Dedifferentiated amniotic fluid mesenchymal stem cell (primary cell): ENCODE measurements around the gene UNC5CL.
"Not testable (repeated sequence)": the region's sequence is repeated elsewhere in the genome, so short reads cannot be mapped to it uniquely, and the experiment has no call there.

Experiments used
- DNase-seq: peaks from one replicate; pipeline ENCODE4 v3.0.0-alpha.2; 2016; ENCODE audit errors: extremely low spot score

The UNC5CL gene

DNA sequence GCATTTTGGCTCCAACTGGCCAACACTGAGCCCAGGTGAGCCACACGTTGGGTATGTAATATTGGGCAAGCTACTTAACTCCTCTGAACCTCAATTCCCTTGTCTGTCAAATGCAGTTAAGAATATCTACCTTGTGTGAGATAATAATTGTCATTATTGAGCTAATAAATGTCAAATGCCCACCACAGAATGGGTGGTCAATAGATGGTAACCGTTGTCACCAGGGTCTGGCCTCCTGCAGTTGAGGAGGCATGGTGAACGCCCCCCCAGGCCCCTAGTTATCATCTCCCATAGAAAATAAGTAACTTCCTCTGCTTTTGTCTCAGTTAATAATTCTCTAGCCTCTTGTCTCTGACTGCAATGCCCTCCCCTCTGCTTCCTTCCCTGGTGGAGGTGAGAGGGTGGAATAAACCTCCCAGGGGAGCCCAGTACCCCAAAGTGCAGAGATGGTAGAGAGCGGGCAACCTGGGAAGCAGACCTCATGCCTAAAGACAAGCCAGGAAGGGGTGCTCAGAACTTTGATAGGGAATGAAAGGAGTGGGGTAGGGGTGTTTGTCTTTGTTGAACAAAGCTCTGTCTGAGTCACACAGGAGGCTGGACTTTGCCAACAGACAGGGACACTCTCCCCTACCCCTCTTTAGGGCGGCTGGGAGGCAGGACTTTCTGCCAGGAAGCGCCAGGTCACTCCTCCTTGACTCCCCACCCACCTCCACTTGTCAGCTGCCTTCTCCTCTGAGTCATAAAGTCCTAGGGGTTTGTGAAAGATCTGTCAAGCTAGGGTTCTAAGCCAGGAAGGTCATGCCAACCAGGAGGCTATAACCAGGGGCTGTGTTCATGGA lies 1.3 kb upstream of the UNC5CL start:
- no peak for DNase-seq

DNA sequence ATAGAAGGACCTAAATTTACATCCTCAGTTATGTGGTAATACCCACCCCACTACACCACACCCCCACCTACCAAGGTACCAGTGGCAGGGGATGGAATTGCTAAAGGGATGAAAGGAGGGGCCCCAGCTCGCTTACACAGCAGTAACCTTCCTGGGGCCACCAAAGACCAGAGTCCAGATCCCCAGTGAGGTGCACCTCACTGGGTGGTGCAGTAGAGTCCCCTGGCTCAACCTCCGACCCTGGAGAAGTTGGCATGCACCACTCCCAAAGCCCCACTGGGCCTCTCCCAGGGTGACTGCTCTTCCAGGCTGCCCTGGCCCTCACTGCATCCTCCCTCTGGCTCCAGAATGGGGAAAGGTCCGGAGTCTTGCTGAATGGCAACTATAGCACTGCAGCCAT lies 816 bp downstream of the UNC5CL start:
- DNase-seq = no peak

DNA sequence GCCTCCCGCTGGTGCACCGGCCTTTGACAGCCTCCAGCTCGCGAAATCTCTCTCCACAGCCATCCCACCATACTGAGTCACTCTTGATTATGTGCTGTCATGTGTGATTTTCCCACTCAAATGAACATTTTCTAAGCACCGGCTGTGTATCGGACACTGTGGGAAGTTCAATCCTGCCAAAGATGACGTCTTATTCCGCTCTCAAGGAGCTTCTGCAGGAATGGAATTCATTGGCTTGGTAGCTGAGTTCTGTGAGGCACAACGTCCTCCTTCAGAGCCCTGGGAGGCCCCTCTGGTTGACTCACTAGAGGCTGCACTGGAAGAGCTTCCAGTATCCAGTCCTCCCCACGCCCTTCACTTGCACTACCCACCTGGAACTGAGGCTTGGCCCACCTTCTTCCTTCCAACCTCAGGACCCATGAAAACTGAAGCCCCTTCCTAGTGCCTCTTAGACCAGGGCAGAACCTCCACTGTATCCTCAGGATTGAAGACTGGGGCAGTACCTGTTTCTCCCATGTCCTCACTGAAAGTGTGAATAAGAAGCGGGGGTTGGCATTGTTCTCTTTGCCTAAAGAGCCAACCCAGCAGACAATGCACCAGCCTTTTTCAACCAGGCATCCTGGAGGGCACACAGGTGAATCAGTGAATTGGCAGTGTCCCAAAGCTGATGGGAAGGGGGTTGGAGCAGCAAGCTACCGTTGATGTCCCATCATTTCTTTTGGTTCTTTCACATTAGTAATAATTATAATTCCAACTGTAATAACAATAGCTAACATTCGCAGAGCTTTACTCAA lies 1.7 kb downstream of the UNC5CL start:
- DNase-seq = no peak

DNA sequence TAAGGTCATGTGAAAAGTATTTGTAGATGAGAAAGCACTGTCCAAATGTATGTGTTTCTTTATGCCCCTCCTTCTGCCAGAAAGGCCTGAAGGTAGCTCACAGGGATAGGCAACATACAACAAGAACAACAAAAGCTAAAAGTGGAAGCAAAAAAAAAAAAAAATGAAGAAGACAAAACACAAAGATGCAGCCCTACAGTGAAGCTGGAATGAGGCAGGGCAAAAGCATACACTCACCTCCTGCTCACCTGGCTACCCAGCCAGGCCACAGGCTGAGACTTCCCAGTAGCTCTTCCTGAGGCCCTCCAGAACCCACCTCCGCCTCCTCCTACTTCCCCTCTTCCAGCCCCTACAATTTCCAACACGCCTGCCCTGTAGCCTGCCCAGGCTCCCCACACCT lies 2.4 kb downstream of the UNC5CL start:
- DNase-seq = no peak

DNA sequence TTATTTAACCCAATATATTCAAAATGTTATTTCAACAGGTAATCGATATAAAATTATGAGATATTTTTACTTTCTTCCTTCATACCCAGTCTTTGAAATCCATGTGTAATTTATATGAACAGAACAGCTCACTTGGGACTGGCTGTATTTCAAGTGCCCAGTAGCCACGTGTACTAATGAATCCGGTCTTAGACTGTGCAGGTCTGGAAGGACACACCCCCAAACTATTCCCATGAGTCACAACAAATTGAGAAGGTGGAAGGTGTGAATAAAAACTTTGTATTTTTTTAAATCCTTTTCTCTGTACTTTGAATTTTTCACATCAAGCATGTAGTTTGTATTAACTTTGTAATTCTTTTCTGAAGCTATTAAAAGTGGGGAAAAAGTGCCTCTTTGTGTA lies 2.8 kb downstream of the UNC5CL start:
- DNase-seq = no peak

DNA sequence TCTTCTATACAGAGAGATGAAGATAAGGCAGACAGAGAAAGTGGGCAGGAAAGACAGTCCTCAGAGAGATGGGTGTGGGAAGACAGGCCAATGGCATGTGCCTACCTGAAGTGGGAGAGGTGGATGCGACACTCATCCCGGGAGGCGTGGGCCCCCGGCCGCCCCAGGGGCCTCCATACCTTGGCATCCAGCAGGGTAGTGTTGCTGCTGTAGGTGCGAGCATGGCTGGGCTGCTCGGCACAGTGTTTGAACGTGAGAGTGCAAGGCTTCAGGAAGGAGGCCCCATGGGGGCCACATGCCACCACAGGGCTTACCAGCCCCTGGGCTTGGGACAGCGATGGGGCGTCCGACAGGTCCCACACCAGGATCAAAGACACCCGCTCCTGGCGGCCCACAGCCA lies 5.2 kb downstream of the UNC5CL start:
- DNase-seq = no peak

DNA sequence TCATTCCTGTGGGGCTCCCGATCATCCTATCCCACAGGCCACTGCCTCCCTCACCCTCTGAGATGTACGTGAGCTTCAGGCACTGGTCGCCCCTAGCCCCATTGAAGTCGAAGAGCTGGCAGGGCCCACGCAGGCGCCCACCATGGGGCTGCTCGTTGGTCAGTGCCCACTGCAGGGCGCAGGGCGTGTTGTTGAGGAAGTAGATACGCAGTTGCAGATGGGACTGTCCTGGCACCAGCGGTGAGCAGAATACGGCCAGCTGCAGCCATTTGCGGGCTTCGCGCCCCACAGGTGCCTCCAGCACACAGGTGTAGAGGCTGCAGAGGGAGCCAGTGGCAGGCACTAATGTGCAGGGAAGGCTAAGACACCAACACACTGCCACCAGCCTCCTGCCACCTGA lies 6.2 kb downstream of the UNC5CL start:
- no peak for DNase-seq

DNA sequence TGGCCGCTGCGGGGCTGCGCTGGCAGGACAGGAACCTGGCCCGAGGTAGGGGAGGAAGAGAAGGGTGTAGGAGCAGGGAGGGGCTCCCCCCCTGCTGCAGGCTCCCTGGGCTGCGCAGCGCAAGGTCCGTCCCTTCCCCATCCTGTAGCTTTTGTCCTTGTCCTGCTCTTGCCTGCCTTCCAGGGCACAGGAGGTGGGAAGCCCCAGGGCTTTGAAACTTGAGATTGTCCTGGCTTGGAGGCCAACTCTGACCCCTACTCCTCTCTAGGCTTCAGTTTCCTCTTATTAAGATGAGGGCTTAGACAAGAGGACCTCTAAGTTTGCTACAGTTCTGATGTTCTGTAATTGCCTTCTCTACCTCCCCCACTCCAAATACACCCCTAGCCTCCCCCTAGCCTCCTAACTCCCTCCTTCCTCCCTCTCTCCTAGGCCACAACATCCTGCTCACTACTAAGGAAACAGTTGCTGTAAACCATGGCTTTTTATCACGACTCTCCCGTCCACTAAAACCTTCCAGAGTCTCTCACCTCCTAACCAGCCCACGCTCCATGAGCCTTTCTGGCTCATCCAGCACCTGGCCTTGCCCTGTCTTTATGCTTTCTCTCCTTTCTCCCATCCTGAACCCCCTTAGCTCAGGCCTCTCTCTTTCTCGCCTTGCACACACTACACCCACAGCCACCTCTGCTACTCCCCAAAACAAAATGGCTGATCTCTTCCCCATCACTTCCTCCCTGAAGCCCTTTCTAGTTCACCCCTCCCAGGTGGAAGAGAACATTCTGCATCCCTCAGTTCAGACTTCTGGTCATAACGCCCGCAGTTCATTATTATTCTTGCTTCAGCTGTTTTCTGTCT lies 10.2 kb downstream of the UNC5CL start:
- DNase-seq = no peak

DNA sequence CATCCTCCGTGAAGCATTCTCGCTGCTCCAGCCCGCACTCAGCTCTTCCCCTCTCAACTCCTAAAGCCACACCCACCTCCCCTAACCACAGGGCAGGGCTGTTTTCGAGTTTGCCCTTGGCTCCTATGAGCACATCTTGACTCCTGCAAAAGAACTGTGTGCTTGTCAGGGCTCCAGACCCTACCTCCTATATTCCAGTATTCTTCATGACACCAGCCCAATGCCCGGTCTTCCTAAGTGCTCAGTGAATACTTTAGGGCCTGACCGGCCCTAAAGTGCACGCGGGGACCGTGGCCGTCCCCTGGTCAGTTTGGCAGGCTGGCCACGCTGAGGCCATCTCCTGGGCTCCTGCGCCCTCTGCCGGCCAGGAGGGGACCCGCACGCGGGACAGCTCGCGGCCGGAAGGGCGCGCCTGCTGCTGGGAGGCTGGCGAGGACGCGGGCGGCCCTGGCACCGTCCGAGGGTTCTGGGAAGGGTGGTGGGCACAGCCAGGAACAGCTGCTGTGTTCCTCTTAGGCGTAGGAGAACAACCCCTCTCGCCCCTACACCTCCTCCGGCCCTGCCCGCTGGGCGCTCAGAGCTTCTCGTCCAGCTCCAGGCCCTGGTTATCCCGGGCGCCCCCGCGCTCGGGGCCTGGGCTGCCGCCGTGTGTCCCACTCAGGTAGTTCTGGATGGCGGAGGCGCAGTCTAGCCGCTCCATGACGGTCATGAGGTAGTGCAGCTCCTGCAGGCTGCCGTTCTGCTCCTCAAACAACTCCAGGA lies 11.0 kb downstream of the UNC5CL start:
- DNase-seq = peak; percentile 49

DNA sequence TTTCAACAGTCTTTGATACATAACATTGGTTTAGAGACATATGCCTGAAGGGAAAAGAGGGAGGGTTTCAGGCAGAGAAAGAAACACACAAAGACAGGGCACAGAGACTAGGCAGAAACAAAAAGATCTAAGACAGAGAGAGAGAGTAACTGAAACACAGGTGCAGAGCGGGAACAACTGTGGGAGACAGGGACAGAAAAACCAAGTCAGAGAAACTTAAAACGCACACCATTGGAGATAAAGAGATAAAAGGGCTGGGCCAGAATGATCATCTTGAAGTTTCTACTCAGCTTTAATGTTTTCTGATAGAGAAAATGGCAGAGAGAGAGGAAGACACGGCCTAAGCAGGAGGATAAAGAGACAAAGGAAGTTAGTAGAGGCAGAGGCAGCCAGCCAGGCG lies 11.8 kb downstream of the UNC5CL start:
- no peak for DNase-seq

DNA sequence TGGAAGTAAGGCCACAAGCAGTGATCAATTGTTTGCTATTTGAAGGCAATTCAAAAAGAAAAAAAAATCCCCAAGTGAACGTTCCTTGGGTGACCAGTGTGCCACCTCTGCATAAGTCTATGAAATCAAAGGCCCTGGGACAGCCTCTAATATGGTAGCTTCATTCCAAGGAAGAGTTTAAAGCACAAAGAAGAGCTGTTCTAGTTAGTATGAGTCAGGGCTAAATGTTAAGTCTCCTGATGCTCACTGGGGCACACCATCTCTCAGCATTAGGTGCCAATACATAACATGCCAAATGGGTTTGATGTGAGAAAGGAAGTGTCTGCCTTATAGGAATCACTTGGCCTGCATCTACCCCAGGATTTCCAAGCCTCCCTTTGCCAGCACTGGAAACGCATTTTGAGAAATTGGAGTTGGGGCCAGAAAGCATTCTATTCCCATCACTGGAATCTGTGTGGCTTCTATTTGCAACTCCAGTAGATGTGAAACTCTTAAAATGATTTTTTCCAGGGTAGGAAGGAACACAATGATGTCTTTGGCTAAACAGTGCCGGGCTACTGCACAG lies 13.0 kb downstream of the UNC5CL start:
- DNase-seq = no peak

DNA sequence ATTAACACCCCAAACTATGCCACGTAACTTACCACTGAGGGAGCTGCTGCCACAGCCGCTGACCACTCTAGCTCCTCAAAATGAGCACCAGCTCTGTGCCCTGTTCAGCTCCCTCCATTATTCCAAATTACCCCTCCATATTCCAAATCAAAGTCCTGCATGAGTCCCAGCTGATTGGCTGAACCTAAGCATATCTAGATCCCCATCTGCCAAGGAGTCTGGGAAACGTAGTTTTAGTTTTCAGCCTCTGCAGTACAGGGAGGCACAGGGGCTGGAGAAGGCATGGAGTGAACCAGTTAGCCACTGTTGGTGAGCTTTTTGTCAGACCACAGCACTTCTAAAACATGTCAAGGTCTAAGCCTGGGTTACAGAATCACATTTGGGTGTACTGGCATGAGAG lies 15.9 kb downstream of the UNC5CL start:
- no peak for DNase-seq

DNA sequence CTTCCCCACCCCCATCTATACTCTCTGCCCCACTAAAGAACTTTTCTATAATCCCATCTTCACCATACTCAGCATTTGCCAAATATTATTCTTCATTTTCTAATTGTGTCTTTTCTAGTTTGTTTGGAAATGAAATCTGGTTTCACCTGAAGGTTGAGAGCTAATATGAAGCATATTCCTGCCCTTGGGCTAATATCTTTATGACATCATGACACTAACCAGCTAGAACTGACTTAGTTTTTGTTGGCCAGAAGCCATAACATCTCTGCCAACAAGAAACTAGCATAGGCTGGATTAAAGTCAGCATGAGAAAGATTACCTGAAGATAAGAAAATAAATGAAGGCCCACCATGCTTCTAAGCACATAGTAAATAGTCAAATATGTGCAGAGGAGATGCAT lies 16.7 kb downstream of the UNC5CL start:
- peak; percentile 31 for DNase-seq

DNA sequence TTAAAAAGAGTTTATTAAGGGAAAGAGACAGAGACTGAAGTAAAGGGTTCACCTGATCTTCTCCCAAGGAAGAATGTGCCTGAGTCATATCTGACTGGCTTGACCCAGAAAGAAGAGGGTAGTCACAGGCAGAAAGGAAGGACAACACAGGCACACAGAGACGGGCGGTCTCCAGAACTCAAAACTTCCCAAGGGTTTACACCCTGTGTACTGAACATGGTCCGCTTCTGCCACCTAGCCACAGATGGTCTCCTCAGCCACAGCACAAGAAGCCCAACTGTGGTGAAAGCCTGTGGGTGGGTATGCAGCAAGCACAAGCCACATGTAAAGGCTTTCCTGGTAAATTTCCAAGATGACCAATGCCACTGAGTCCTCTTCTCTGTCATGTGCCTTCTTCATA lies 17.2 kb downstream of the UNC5CL start:
- DNase-seq = peak; percentile 56

DNA sequence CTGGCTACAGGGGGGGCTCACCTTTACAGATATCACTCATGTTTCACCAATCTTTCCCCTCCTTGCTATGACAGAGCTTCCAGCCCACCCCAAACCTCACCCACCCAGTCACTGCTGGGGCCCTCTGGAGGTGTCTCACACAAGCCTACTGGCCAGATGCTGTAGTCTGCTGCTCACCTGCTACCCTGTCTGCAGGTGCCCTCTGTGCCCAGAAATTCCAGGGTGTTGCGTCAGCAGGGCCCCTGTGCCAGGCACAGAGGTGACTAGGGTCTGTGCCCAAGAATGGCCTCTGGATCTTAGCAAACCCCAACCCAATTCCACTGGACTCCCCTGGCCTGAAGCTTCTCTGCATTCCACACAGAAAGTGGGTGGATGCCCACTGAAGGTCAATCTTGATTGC lies 21.4 kb downstream of the UNC5CL start:
- no peak for DNase-seq

DNA sequence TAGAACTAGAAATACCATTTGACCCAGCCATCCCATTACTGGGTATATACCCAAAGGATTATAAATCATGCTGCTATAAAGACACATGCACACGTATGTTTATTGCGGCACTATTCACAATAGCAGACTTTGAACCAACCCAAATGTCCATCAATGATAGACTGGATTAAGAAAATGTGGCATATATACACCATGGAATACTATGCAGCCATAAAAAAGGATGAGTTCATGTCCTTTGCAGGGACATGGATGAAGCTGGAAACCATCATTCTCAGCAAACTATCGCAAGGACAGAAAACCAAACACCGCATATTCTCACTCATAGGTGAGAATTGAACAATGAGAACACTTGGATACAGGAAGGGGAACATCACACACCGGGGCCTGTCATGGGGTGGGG lies 23.2 kb downstream of the UNC5CL start:
- DNase-seq = not testable (repeated sequence)

DNA sequence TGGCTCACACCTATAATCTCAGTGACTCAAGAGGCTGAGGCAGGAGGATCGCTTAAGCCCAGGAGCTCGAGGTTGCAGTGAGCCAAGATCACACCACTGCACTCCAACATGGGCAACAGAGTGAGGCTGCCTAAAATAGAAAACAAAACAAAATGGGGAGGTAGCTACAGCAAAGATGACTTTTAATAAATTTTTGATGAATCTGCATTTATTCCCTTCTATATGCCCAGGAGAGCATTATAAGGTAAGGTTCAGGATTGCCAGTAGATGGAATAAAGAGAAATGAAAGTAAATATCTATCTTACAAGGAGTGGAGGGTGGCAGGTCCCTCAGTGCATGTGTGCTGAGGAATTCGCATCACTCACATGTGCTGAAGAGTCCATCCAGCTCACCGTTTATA lies 24.2 kb downstream of the UNC5CL start:
- no peak for DNase-seq

DNA sequence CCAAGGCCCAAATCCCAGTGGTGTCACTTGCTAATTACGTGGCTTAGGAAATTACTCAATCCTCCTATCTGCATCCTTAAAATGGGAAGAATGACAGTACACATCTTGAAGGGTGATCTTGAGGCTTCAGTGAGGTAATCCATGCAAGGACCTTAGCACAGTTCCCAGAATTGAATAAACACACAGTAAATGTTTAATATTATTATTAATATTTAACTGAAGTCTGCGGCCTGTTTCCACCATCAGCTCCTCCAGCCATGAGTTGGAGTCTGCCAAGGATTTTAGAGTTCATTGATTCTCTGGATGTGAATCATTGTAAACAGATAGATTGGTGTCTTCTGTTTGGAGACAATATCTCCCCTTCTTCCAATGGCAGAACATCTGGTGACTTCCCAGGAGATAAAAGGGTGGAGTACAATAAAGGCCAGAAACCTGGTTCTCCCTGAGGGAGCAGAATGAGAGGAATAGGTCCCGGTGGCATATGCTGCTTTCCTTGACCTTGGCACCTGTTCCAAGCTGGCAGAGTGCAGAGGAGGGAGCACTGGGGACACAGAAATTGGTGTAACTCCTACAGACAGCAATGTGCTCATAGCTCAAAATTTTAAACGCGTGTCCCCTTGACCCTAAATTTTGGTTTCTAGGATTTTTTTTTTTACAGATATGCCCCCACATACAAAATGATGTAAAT lies 25.4 kb downstream of the UNC5CL start:
- DNase-seq = no peak

DNA sequence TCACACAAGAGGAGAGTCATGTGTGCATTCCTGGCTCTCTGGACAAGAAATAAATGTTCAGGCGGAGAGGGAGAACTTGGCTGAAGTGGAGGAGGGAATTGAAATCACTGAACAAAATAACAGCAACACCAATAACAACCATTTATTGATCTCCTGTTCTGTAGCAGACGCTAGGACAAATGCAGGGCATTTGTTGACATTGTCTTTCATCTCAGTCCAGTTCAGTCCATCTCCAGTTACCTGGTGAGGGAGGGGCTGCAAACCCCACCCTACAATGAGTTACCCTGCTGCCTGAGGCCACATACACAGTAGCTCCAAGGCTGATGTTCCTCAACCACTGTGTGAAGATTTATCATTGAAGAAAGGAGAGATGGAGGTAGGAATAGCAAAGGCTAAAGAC lies 27.3 kb downstream of the UNC5CL start:
- DNase-seq = no peak

DNA sequence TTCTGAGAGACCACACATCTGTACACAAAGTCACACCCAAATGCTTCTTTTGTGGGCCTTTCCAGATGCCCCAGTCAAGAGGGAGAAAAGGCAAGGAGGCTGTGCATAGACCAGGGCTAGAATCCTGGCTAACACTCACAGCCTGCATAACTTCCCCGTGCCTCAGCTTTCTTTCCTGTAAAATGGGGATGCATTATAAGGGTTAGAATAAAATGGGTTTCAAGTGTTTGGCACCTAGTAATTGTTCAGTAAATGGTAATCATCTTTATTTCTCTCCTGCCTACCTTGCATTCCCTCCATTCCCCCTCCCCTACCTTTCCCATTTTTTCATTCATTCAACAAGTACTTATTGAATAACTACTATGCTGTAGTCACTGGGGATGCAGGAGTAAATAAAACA lies 29.4 kb downstream of the UNC5CL start:
- no peak for DNase-seq

DNA sequence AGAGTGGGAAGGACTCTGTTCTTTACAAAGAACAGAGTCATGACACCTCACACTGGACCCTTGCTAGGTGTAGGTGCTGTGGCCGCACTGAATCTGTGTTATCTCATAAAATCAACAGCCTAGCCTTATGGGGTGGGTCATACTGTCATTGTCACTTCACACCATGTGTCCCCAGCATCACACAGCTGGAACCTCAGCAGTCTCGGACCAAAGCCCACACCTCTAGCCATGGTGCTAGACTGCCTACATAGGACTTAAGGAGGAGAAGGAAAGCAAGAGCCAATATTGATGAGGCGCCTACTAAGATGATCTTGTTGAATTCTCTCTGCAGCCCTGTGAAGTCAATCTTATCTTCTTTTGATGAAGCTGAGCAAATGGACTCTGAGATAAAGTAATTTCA lies 31.0 kb downstream of the UNC5CL start:
- DNase-seq = no peak
